NCI-H510A treated with DMSO at 0.1 percent for 48 hours (cell line): ENCODE measurements around the gene TRAPPC2L.

Experiments used
- DNase-seq: peaks from one replicate; lab custom pipeline; 2025; lab: John Stamatoyannopoulos, UW

The TRAPPC2L gene

DNA sequence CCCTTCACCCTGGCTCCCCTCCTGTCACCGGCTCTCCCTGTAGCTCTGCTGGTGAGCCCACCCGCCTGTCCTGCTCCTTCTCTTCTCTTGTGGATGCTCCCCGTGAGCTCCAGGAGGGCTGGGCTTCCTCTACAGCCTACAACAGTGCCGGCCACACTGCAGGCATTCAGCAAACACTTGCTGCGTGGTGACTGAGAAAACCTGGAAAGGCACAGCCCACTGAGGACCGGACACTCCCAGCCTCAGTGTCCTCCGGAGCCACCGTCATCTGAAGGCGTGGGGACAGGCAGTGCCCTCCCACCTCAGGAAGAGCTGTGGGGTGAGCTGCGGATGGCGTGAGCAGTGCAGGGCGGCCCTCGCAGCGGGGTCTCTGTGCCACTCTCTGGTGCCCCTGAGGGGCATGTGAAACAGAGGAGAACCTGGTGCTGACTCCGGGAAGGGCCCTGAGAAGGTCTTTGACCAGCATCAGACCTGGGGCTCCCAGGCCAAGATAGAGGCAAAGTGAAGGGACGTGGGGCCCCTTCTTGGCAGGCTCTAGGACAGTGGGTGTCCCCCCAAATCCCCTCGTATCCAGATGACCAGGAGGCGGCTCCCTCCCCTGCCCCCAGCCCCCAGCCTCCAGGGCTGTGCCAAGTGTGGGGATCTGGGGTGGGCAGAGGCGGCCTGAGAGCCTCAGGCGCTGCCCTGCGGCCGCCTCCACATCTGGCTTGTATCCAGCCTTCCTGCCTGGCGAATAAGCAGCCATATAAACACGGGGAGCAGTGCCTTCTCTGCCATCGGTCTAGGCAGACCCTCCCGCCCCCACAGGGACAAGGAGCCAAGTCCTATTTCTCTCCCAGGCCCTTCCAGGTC is 53.6 kb downstream of the TRAPPC2L start:
- no peak for DNase-seq

DNA sequence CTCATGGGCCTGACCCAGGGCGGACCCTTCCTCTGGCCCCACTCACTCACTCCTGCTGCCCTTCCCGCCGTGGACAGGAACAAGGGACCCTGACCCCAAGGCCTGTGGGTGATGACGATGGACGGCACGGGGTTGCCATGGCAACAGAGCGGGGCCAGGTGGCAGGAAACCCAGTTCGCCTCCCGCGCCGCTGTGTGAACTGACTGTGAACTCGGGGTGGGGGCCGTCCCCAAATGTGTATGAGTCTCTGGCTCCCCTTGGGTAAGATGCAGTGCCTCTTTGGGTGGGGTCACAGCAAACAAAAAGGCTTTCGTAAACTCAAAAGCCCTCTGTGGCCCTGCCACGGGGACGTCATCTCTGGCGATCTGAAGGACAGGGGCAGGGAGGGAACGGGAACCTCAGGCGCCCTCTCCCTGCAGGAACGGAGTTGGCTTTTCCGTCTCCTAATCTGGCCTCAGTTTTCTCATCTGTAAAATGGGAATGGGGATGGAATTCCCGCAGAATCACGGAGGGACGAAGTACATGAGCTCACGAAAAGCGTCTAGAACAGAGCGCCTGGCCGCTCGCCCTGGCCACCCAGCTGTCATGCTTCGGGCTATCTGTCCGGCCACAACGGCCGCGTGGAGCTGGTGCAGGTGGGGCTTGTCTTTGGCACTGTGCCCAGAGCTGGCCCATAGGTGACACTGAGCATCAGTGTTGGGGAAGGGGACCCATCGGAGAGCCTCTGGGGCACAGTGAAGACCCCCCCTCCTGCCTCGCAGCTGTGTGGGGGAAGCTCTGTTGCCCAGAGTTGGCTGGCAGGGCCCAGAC is 54.4 kb downstream of the TRAPPC2L start:
- DNase-seq: no peak

DNA sequence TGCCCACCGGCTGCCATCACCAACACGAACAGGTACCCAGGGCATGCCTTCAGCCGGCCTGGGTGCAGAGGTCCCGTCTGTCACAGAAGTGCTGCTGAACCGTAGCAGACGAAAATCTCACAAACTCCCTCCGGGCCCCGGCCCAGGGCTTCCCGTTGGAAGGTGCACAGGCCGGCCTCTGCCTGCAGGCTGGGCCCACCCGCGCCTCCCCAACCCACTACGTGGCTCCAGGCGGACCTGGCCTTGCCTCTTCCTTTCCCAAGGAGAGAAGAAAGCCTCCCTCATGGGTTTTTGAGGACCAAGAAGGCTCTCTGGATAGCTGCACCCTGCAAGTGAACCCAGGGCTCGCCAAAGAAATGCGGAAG is 55.0 kb downstream of the TRAPPC2L start:
- no peak for DNase-seq
